ENCODE data around the gene HTR4. TPM values are rescaled to one million over a fixed set of nuclear protein-coding genes. Genes with fewer than 3 reads are reported as not detected.

The HTR4 gene
- total RNA-seq, 3 donors from 2014 or later = 15.0 to 18.8 (median 17.3) TPM

GRCh38 chr5:148484651-148485050, 169.7 kb downstream of the HTR4 start:
- ATAC-seq (no peak), DNase-seq (no peak)
- Histone ChIP-seq H3K4me3 (no peak overlapping the region), H3K4me1 (ENCODE audit: low read depth) (no peaks in the 10 kb centered on the region), H3K36me3 (ENCODE audit: low read depth) (no peaks in the 10 kb centered on the region), H3K9me3 (no peaks in the 10 kb centered on the region)
- intact Hi-C loops (cut with DNase I, micrococcal nuclease) = no loop called here
- no peak for TF ChIP-seq CTCF (IDR thresholded peaks at IDR 0.05)

GRCh38 chr5:148483750-148484149, 170.6 kb downstream of the HTR4 start:
- no peaks in the 10 kb centered on the region for H3K9me3 ChIP-seq
- H3K36me3 ChIP-seq (ENCODE audit: low read depth) = no peaks in the 10 kb centered on the region
- H3K4me3 ChIP-seq = no peak overlapping the region
- no peaks in the 10 kb centered on the region for H3K4me1 ChIP-seq (ENCODE audit: low read depth)
- no peak for TF ChIP-seq CTCF (IDR thresholded peaks at IDR 0.05)
- intact Hi-C loops (cut with DNase I, micrococcal nuclease) = no loop called here
- no peak for DNase-seq
- no peak for ATAC-seq

DNA sequence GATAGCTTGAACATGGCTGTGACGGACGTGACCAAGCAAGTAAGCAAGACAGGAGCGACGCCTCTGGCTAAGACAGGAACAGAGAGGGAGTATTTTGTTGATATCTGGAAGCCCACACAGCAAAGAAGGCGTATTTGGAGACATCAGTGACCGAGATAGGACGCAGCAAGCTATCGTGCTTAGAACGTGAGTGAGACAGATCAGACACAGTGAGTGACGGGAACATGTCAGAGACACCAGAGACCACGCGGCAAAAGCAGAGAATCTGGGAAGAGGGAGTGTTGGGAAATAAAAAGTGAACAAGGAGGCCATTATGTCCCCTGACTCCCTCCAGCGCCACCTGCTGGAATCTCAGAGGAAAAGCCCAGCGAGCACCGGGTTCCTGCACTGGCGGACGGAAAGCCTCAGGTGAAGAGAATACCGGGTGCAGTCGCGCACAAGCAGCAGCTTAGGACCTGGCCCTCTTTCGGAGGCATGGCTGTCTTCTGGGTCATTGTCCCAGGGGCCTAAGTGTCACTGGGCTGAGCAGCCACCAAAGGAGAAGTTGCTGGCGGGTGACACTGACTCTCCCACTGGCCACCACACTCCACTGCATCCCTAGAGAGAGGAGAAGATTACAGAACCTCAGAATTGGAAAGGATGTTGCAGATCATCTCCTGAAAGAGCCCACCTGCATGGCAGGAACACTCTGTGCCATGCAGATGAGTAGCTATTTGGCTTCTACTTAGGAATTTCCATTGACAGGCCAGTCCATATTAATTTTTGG, 171.4 kb downstream of the HTR4 start:
- Histone ChIP-seq H3K4me1 (ENCODE audit: low read depth) (no peaks in the 10 kb centered on the region), H3K9me3 (no peaks in the 10 kb centered on the region), H3K36me3 (ENCODE audit: low read depth) (no peaks in the 10 kb centered on the region), H3K4me3 (no peak overlapping the region)
- TF ChIP-seq CTCF (IDR thresholded peaks at IDR 0.05) = peak; percentile 16
- DNase-seq = peak; percentile 27 to 44 (median 36)
- intact Hi-C loops (cut with DNase I, micrococcal nuclease) = no loop called here
- peak; percentile 48 for ATAC-seq

GRCh38 chr5:148482196-148482595, 172.1 kb downstream of the HTR4 start:
- intact Hi-C loops (cut with DNase I, micrococcal nuclease) = no loop called here
- H3K9me3 ChIP-seq = no peaks in the 10 kb centered on the region
- H3K4me1 ChIP-seq (ENCODE audit: low read depth) = no peaks in the 10 kb centered on the region
- no peak for TF ChIP-seq CTCF (IDR thresholded peaks at IDR 0.05)
- no peak for DNase-seq
- ATAC-seq = no peak
- H3K36me3 ChIP-seq (ENCODE audit: low read depth) = no peaks in the 10 kb centered on the region
- H3K4me3 ChIP-seq = no peak overlapping the region

DNA sequence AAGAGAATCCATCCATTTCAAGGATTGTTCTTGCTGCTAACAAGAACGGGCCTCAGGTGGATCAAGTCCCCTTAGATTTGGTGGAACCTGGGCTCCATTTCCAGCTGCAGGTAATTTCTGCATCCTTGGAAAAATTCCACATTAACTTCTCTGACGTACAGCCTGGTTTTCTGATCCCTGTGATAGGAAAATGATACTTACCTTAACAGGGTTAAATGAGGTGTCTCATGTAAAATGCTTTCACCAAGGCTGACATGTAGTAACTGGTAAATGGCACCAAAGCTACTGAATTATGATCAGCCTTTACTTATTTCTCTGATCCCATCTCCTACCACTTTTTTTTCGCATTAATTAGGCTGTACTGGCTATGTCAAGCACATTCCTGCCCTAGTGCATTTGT, 176.9 kb downstream of the HTR4 start:
- TF ChIP-seq CTCF (IDR thresholded peaks at IDR 0.05) = no peak
- no peaks in the 10 kb centered on the region for H3K36me3 ChIP-seq (ENCODE audit: low read depth)
- ATAC-seq = no peak
- H3K9me3 ChIP-seq = no peaks in the 10 kb centered on the region
- H3K4me3 ChIP-seq = no peak overlapping the region
- no peak for DNase-seq
- H3K4me1 ChIP-seq (ENCODE audit: low read depth) = no peaks in the 10 kb centered on the region
- intact Hi-C loops (cut with DNase I, micrococcal nuclease) = no loop called here
